ENCODE data around the gene NR5A1. TPM values are rescaled to one million over a fixed set of nuclear protein-coding genes. Genes with fewer than 3 reads are reported as not detected.
A peak's percentile ranks its signal among the peaks of the same experiment; 100 is the strongest.

Gene NR5A1
- total RNA-seq, 4 donors from 2014 or later = not detected

GRCh38 chr9:124454296-124454695, 52.9 kb downstream of the NR5A1 start:
- Histone ChIP-seq H3K4me3 (no peak overlapping the region), H3K4me1 (peaks cover 0 to 24% (median 0%) of the 10 kb centered on the region in 4 donors), H3K36me3 (no peaks in the 10 kb centered on the region), H3K9me3 (no peaks in the 10 kb centered on the region), H3K27ac (no peak overlapping the region), H3K27me3 (peaks cover 0 to 51% of the 10 kb centered on the region in 2 donors)
- DNase-seq (ENCODE audit: low spot score in 2 of 2) = no peak
- TF ChIP-seq POLR2A (IDR thresholded peaks at IDR 0.05) (no peak), EP300 (IDR thresholded peaks at IDR 0.05) (no peak)
- TF ChIP-seq, protein P1, sequence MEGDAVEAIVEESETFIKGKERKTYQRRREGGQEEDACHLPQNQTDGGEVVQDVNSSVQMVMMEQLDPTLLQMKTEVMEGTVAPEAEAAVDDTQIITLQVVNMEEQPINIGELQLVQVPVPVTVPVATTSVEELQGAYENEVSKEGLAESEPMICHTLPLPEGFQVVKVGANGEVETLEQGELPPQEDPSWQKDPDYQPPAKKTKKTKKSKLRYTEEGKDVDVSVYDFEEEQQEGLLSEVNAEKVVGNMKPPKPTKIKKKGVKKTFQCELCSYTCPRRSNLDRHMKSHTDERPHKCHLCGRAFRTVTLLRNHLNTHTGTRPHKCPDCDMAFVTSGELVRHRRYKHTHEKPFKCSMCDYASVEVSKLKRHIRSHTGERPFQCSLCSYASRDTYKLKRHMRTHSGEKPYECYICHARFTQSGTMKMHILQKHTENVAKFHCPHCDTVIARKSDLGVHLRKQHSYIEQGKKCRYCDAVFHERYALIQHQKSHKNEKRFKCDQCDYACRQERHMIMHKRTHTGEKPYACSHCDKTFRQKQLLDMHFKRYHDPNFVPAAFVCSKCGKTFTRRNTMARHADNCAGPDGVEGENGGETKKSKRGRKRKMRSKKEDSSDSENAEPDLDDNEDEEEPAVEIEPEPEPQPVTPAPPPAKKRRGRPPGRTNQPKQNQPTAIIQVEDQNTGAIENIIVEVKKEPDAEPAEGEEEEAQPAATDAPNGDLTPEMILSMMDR (IDR thresholded peaks at IDR 0.05) = no peak
- 79 to 88% methylated on average over 7 to 9 of the region's 9 CpGs for WGBS, 2 donors

DNA sequence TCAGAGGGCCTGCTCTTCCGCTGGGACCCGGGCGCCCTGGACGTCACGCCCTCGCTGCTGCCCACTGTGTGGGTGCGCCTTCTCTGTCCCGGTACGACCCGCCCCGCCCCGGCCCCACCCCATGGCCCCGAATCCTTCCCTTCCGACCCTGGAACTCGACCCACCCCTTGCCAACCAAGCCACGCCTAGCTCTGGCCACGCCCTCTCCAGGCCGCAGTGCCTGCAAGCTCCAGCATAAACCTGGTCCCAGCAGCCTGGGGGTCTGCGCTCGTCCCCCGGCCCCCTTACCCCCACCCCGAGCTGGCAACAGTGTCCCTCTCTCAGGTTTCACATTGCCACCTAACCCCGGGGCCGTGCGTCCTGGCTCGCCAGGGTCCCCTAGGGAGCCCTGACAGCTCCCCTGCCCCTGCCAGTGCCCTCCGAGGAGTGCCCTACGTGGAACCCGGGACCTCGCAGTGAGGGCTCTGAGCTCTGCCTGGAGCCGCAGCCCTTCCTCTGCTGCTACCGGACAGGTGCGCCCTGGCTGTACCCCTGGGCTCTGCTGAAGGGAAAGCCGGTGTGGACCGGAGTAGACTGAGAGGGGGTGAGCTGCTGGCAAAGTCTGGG, 53.5 kb downstream of the NR5A1 start:
- Histone ChIP-seq H3K36me3 (no peaks in the 10 kb centered on the region), H3K4me3 (peak overlapping the region in 1 of 4 donors; percentile 24), H3K27ac (no peak overlapping the region), H3K27me3 (peaks cover 0 to 51% of the 10 kb centered on the region in 2 donors), H3K4me1 (peaks cover 0 to 24% (median 0%) of the 10 kb centered on the region in 4 donors), H3K9me3 (no peaks in the 10 kb centered on the region)
- DNase-seq (ENCODE audit: low spot score in 2 of 2) = no peak
- WGBS, 2 donors = 33 to 34% methylated on average over 17 to 24 of the region's 35 CpGs
- TF ChIP-seq, protein P1 (IDR thresholded peaks at IDR 0.05) = no peak
- TF ChIP-seq EP300 (IDR thresholded peaks at IDR 0.05) (no peak), POLR2A (IDR thresholded peaks at IDR 0.05) (no peak)

- no peak for DNase-seq (ENCODE audit: low spot score in 2 of 2)
Measured at GRCh38 chr9:124452841-124453585, 54.2 kb downstream of the NR5A1 start.

GRCh38 chr9:124452326-124452725, 54.9 kb downstream of the NR5A1 start:
- 79 to 86% methylated on average over 19 of the region's 19 CpGs for WGBS, 2 donors
- no peak for TF ChIP-seq EP300 (IDR thresholded peaks at IDR 0.05)
- TF ChIP-seq POLR2A (IDR thresholded peaks at IDR 0.05) = no peak
- TF ChIP-seq, protein P1 (IDR thresholded peaks at IDR 0.05) = no peak
- H3K36me3 ChIP-seq = no peaks in the 10 kb centered on the region
- H3K4me1 ChIP-seq = peaks cover 0 to 24% (median 0%) of the 10 kb centered on the region in 4 donors
- peaks cover 0 to 51% of the 10 kb centered on the region in 2 donors for H3K27me3 ChIP-seq
- H3K4me3 ChIP-seq = no peak overlapping the region
- H3K27ac ChIP-seq = no peak overlapping the region
- H3K9me3 ChIP-seq = no peaks in the 10 kb centered on the region
- no peak for DNase-seq (ENCODE audit: low spot score in 2 of 2)

More at GRCh38 chr9:124452841-124453585, 54.2 kb downstream of the NR5A1 start:
- H3K36me3 ChIP-seq = no peaks in the 10 kb centered on the region
- TF ChIP-seq, protein P1 (IDR thresholded peaks at IDR 0.05) = no peak
- TF ChIP-seq POLR2A (IDR thresholded peaks at IDR 0.05) (no peak), EP300 (IDR thresholded peaks at IDR 0.05) (no peak)
- peaks cover 0 to 24% (median 0%) of the 10 kb centered on the region in 4 donors for H3K4me1 ChIP-seq
- H3K9me3 ChIP-seq = no peaks in the 10 kb centered on the region
- WGBS, 2 donors = 43 to 78% methylated on average over 15 to 25 of the region's 85 CpGs
- peak overlapping the region in 1 of 4 donors; percentile 24 for H3K4me3 ChIP-seq
- H3K27me3 ChIP-seq = peaks cover 0 to 51% of the 10 kb centered on the region in 2 donors
- no peak overlapping the region for H3K27ac ChIP-seq
